Endothelial cell of umbilical vein (primary cell): Measurements from ENCODE around the gene POR. TPM values are rescaled to one million over a fixed set of nuclear protein-coding genes. Genes with fewer than 3 reads are reported as not detected.

Experiments used
- BruUV-seq: library from RNA; stranded (reverse); fragments of 400-500 nt; replicated peaks from 2 replicates; lab custom pipeline; 2021; lab: Mats Ljungman, UMichigan
- CTCF ChIA-PET: fragments of 300-600, 350-600 bp; sonication (Branson Sonifier 250); formaldehyde crosslinking; loops from one replicate; lab custom pipeline; 2021; ENCODE audit warnings: antibody characterized with exemption, inconsistent platforms; lab: Charles Lee
- POLR2A ChIA-PET: fragments of 300-600, 350-600 bp; sonication (Branson Sonifier 250); formaldehyde crosslinking; loops from one replicate; lab custom pipeline; 2021; ENCODE audit warnings: antibody characterized with exemption, inconsistent platforms; lab: Charles Lee
- DNase-seq: peaks from one replicate; pipeline ENCODE4 v3.0.0-alpha.2; 2011; ENCODE audit warnings: low read depth, low spot score
- FAIRE-seq: peaks from 2 replicates; lab custom pipeline; 2011; peaks lifted over from hg19 to GRCh38; lab: Jason Lieb, UNC
- H2AFZ ChIP-seq: 2 replicates; pipeline ENCODE4 v1.6.0; 2012; ENCODE audit warnings: low read depth, low read length, control low read depth, inconsistent platforms
- H3K27ac ChIP-seq: 2 replicates; pipeline ENCODE4 v1.5.1; 2011; ENCODE audit warnings: low read depth, mild to moderate bottlenecking, control low read depth, low read length, moderate library complexity; ENCODE audit not compliant: insufficient read depth
- H3K27me3 ChIP-seq, 2 experiments: 2 replicates each; pipeline versions ENCODE4 v1.6.0 to v1.6.1; 2011; ENCODE audit warnings: low read length in 2 of 2, mixed read lengths in 1 of 2; ENCODE audit not compliant: control insufficient read depth in 2 of 2, insufficient read depth in 2 of 2
- H3K36me3 ChIP-seq, 2 experiments: 2 replicates in 1 of 2; 3 replicates in 1 of 2; pipeline ENCODE4 v1.5.1; 2011; ENCODE audit warnings: low read length in 2 of 2, mild to moderate bottlenecking in 1 of 2, moderate library complexity in 1 of 2; ENCODE audit not compliant: control insufficient read depth in 2 of 2, insufficient read depth in 2 of 2; ENCODE audit errors: extremely low read depth in 1 of 2
- H3K4me1 ChIP-seq: 3 replicates; pipeline ENCODE4 v1.5.1; 2011; ENCODE audit warnings: mild to moderate bottlenecking, low read length; ENCODE audit not compliant: control insufficient read depth, insufficient read depth; ENCODE audit errors: extremely low read depth
- H3K4me2 ChIP-seq: 2 replicates; pipeline ENCODE4 v1.6.1; 2011; ENCODE audit warnings: low read length, control low read depth, mixed read lengths; ENCODE audit not compliant: insufficient read depth
- H3K4me3 ChIP-seq, 3 experiments: fragments of 200-600 bp in 1 of 3; sonication (generic), shearing (Covaris generic) in 1 of 3; replicated peaks in 1 of 3; 2 replicates each; pipeline ENCODE4 v1.5.1; 2011 to 2016; ENCODE audit warnings: control low read depth in 3 of 3, low read length in 3 of 3, mild to moderate bottlenecking in 2 of 3, inconsistent platforms in 1 of 3, low read depth in 1 of 3, moderate library complexity in 1 of 3; ENCODE audit not compliant: insufficient read depth in 1 of 3
- H3K79me2 ChIP-seq: 2 replicates; pipeline ENCODE4 v1.6.0; 2012; ENCODE audit warnings: low read length, inconsistent platforms; ENCODE audit not compliant: control insufficient read depth, insufficient read depth
- H3K9ac ChIP-seq: replicated peaks from 2 replicates; pipeline ENCODE3; 2011; ENCODE audit warnings: low read length, control low read depth; ENCODE audit not compliant: insufficient read depth; ENCODE audit errors: extremely low read depth
- H3K9me1 ChIP-seq: replicated peaks from 3 replicates; pipeline ENCODE4 v1.6.0; 2011; ENCODE audit warnings: mild to moderate bottlenecking, low read length; ENCODE audit not compliant: control insufficient read depth, insufficient read depth; ENCODE audit errors: extremely low read depth
- H3K9me3 ChIP-seq: replicated peaks from 2 replicates; pipeline ENCODE4 v1.5.1; 2012; ENCODE audit warnings: low read length, inconsistent platforms; ENCODE audit not compliant: control insufficient read depth, insufficient read depth
- H4K20me1 ChIP-seq: replicated peaks from 2 replicates; pipeline ENCODE3; 2011; ENCODE audit warnings: mild to moderate bottlenecking, low read length; ENCODE audit not compliant: control insufficient read depth, insufficient read depth; ENCODE audit errors: extremely low read depth
- CTCF ChIP-seq, 2 donors: IDR thresholded peaks; 1 replicate in 1 of 2; 2 replicates in 1 of 2; pipeline ENCODE4 v1.5.1; 2011; ENCODE audit warnings: low read length in 2 of 2, mild to moderate bottlenecking in 2 of 2, moderate library complexity in 2 of 2, control low read depth in 1 of 2, inconsistent platforms in 1 of 2, low read depth in 1 of 2; ENCODE audit not compliant: insufficient read depth in 1 of 2; ENCODE audit errors: extremely low read depth in 1 of 2
- EZH2 ChIP-seq: IDR thresholded peaks from 2 replicates; pipeline ENCODE4 v1.6.1; 2012; ENCODE audit warnings: borderline replicate concordance, low read depth, mild to moderate bottlenecking, moderate library complexity, low read length, inconsistent platforms; ENCODE audit not compliant: severe bottlenecking
- FOS ChIP-seq: IDR thresholded peaks from 2 replicates; pipeline ENCODE4 v1.6.1; 2011; ENCODE audit warnings: mild to moderate bottlenecking, low read length, moderate library complexity, borderline replicate concordance; ENCODE audit not compliant: insufficient read depth
- GATA2 ChIP-seq: IDR thresholded peaks from 2 replicates; pipeline ENCODE4 v1.7.0; 2011; ENCODE audit warnings: low read depth, mild to moderate bottlenecking, moderate library complexity, mixed read lengths, low read length; ENCODE audit not compliant: insufficient read length, insufficient read depth
- JUN ChIP-seq: IDR thresholded peaks from 2 replicates; pipeline ENCODE4 v1.6.1; 2011; ENCODE audit warnings: borderline replicate concordance, low read depth; ENCODE audit not compliant: insufficient read length, insufficient read depth
- MAX ChIP-seq: IDR thresholded peaks from 2 replicates; pipeline ENCODE4 v1.6.1; 2011; ENCODE audit not compliant: insufficient read depth, insufficient read length
- MYC ChIP-seq: IDR thresholded peaks from one replicate; pipeline ENCODE4 v1.6.1; 2011; ENCODE audit warnings: mild to moderate bottlenecking, low read depth, low read length
- POLR2A ChIP-seq: IDR thresholded peaks from 2 replicates; pipeline ENCODE4 v1.6.1; 2012; ENCODE audit warnings: low read depth, mild to moderate bottlenecking, control low read depth, low read length
- POLR2AphosphoS5 ChIP-seq: IDR thresholded peaks from 2 replicates; pipeline ENCODE4 v1.6.1; 2012; ENCODE audit warnings: low read depth, mild to moderate bottlenecking, control low read depth, low read length, moderate library complexity; ENCODE audit not compliant: insufficient read depth
- dilution Hi-C: fragments of 300-500 bp; cut with MboI; formaldehyde crosslinking; loops from one replicate; pipeline ENCODE4 v1.15.0; 2019; ENCODE audit warnings: low sequenced_read_pairs; ENCODE audit not compliant: extremely low pct_ligation_motif_present
- intact Hi-C: fragments of 100-400 bp; cut with micrococcal nuclease; formaldehyde crosslinking; loops from one replicate; pipeline ENCODE4 v1.10.0; 2022
- polyA plus RNA-seq, 4 experiments: library from polyadenylated mRNA; depleted of rRNA in 3 of 4; stranded (reverse) in 3 of 4; unstranded in 1 of 4; fragments of >200 nt; gene quantifications; 2 replicates each; pipeline versions ENCODE4 v1.2.1 to v1.2.3, GENCODE V29; 2011 to 2012; ENCODE audit warnings: missing spikeins in 1 of 4
- total RNA-seq: library from RNA; stranded (reverse); gene quantifications from 2 replicates; pipeline ENCODE4 v1.2.3, GENCODE V29; 2021

Gene POR
- total and polyA plus RNA-seq, 2 donors (not counting 3 experiments of a cell fraction or from before 2014, with no cell fraction given): 59.5 to 73.6 TPM

- intact Hi-C loops (no loop called here), dilution Hi-C loops (no loop called here)
- H3K27me3 ChIP-seq: no peaks in the 10 kb centered on the region
- H3K27ac ChIP-seq: no peak overlapping the region
- no peak overlapping the region for H3K4me2 ChIP-seq
- no peaks in the 10 kb centered on the region for H4K20me1 ChIP-seq
- ChIA-PET POLR2A (no interaction called here), CTCF (no interaction called here)
- BruUV-seq: no TSS peak
- H3K9me3 ChIP-seq: no peaks in the 10 kb centered on the region
- H3K9me1 ChIP-seq: no peaks in the 10 kb centered on the region
- no peak overlapping the region for H3K4me3 ChIP-seq
- H2AFZ ChIP-seq: no peak overlapping the region
- H3K4me1 ChIP-seq: no peaks in the 10 kb centered on the region
- DNase-seq (no peak), FAIRE-seq (no peak)
- H3K36me3 ChIP-seq: peaks cover 9 to 32% of the 10 kb centered on the region in 2 experiments
- no peaks in the 10 kb centered on the region for H3K79me2 ChIP-seq
- TF ChIP-seq JUN (no peak), GATA2 (no peak), FOS (no peak), MYC (no peak), CTCF (IDR thresholded peaks at IDR 0.05; ENCODE audit: extremely low read depth in 1 of 2, insufficient read depth in 1 of 2, low read depth in 1 of 2, low read length in 2 of 2) (no peak), MAX (no peak), POLR2A (no peak), POLR2AphosphoS5 (no peak), EZH2 (no peak)
- no peak overlapping the region for H3K9ac ChIP-seq
Observed at GRCh38 chr7:75979759-75980429, 64.9 kb downstream of the POR start.
